ENCODE results near the gene PHF3. TPM values are rescaled to one million over a fixed set of nuclear protein-coding genes. Genes with fewer than 3 reads are reported as not detected.

PHF3 gene
- total RNA-seq, 1 experiment from 2014 or later, result 56.4 TPM

- no peak for TF ChIP-seq ARID4B (CRISPR knock-in tag; IDR thresholded peaks at IDR 0.05; ENCODE audit: borderline replicate concordance)
Measured at GRCh38 chr6:63635215-63635587, 401 bp upstream of the PHF3 start (continued).

GRCh38 chr6:63636518-63637021, 968 bp downstream of the PHF3 start:
- Mint-ChIP-seq H3K9me3 (no peaks in the 10 kb centered on the region), H3K4me3 (peak overlapping the region; percentile 100), H3K36me3 (no peaks in the 10 kb centered on the region), H3K27ac (peak overlapping the region; percentile 100), H3K27me3 (ENCODE audit: low read depth) (peaks cover 31% of the 10 kb centered on the region), H3K4me1 (peaks cover 46% of the 10 kb centered on the region)
- CTCF ChIA-PET, result interaction anchor here (1.5 kb wide), 1 partner anchor 128 kb away, joined by 6 read pairs; no protein-coding TSS in a partner anchor
- peak; percentile 72 for TF ChIP-seq USF2 (CRISPR knock-in tag; IDR thresholded peaks at IDR 0.05)
- TF ChIP-seq NR1H2 (CRISPR knock-in tag; IDR thresholded peaks at IDR 0.05), result 0 out of 2 replicates have a peak, but pooled peaks have one; percentile 1
- TF ChIP-seq USF1 (CRISPR knock-in tag; IDR thresholded peaks at IDR 0.05), result peak; percentile 69; the same call in 1 of the 2 replicates
- TF ChIP-seq TEAD4 (CRISPR knock-in tag; IDR thresholded peaks at IDR 0.05), result no peak
- POLR2A ChIA-PET, result interaction anchor here (1.5 to 1.7 kb wide), 3 partner anchors 7 to 63 kb away, joined by 4 to 14 read pairs (median 5); no protein-coding TSS in a partner anchor
- peak; percentile 28 for DNase-seq (ENCODE audit: low spot score)
- no peak; the same call in 1 of the 2 replicates for ATAC-seq

- Mint-ChIP-seq H3K27ac (no peak overlapping the region; the same call in 1 of the 2 replicates), H3K27me3 (ENCODE audit: low read depth) (peaks cover 17% of the 10 kb centered on the region), H3K4me3 (peak overlapping the region; percentile 100), H3K4me1 (peaks cover 50% of the 10 kb centered on the region), H3K36me3 (no peaks in the 10 kb centered on the region), H3K9me3 (no peaks in the 10 kb centered on the region)
- CTCF ChIA-PET, result no interaction called here
- ATAC-seq, result no peak
- DNase-seq (ENCODE audit: low spot score), result no peak
- POLR2A ChIA-PET, result no interaction called here
- TF ChIP-seq ZNF671 (CRISPR knock-in tag; IDR thresholded peaks at IDR 0.05), result no peak
- no peak for TF ChIP-seq FOXP1 (CRISPR knock-in tag; IDR thresholded peaks at IDR 0.05; ENCODE audit: borderline replicate concordance)
- no peak for TF ChIP-seq CTCF (IDR thresholded peaks at IDR 0.05)
- no peak for TF ChIP-seq MLX (CRISPR knock-in tag; IDR thresholded peaks at IDR 0.05)
- TF ChIP-seq ATF3 (CRISPR knock-in tag; conservative IDR thresholded peaks at IDR 0.05), result no peak
- TF ChIP-seq PRDM15 (CRISPR knock-in tag; IDR thresholded peaks at IDR 0.05), result no peak
- TF ChIP-seq ZMAT4 (CRISPR knock-in tag; IDR thresholded peaks at IDR 0.05), result no peak
- no peak for TF ChIP-seq USF1 (CRISPR knock-in tag; IDR thresholded peaks at IDR 0.05)
- TF ChIP-seq ZBTB43 (CRISPR knock-in tag; IDR thresholded peaks at IDR 0.05), result no peak
- TF ChIP-seq NR3C1 (CRISPR knock-in tag; conservative IDR thresholded peaks at IDR 0.05; ENCODE audit: low read depth), result no peak
- no peak for TF ChIP-seq CREB1 (CRISPR knock-in tag; IDR thresholded peaks at IDR 0.05)
Measured at GRCh38 chr6:63637865-63638445, 2.4 kb downstream of the PHF3 start.
